DOHH2 (cell line): ENCODE measurements around the gene KCNIP3.

Experiments used
- H3F3A ChIP-seq: fragments of 200-600 bp; sonication (generic), shearing (Covaris generic); 2 replicates; pipeline ENCODE4 v1.6.0; 2016; ENCODE audit warnings: antibody characterized with exemption, mild to moderate bottlenecking; ENCODE audit not compliant: control insufficient read depth, insufficient read depth
- H3K27ac ChIP-seq: fragments of 200-600 bp; sonication (generic); 2 replicates; pipeline ENCODE4 v1.5.1; 2014; ENCODE audit warnings: low read depth, mild to moderate bottlenecking, low read length, moderate library complexity
- H3K27me3 ChIP-seq: fragments of 200-600 bp; sonication (generic); 2 replicates; pipeline ENCODE4 v1.6.1; 2014; ENCODE audit warnings: mild to moderate bottlenecking, low read length, mixed read lengths; ENCODE audit not compliant: control insufficient read depth
- H3K36me3 ChIP-seq: fragments of 200-600 bp; sonication (generic); 2 replicates; pipeline ENCODE4 v1.6.1; 2014; ENCODE audit warnings: mild to moderate bottlenecking, low read length, moderate library complexity, mixed read lengths; ENCODE audit not compliant: control insufficient read depth
- H3K4me1 ChIP-seq: fragments of 200-600 bp; sonication (generic); 2 replicates; pipeline ENCODE4 v1.6.1; 2014; ENCODE audit warnings: mild to moderate bottlenecking, low read length, mixed read lengths; ENCODE audit not compliant: control insufficient read depth
- H3K4me2 ChIP-seq: fragments of 200-600 bp; sonication (generic); 2 replicates; pipeline ENCODE4 v1.6.0; 2014; ENCODE audit warnings: mild to moderate bottlenecking, low read length, moderate library complexity
- H3K4me3 ChIP-seq: fragments of 200-600 bp; sonication (generic); 2 replicates; pipeline ENCODE4 v1.5.1; 2014; ENCODE audit warnings: mild to moderate bottlenecking, low read length, mixed read lengths
- H3K79me2 ChIP-seq: fragments of 200-600 bp; sonication (generic); 2 replicates; pipeline ENCODE4 v1.6.1; 2014; ENCODE audit warnings: mild to moderate bottlenecking, low read length, mixed read lengths; ENCODE audit not compliant: control insufficient read depth
- H3K9me2 ChIP-seq: fragments of 200-600 bp; sonication (generic); replicated peaks from 2 replicates; pipeline ENCODE4 v1.6.1; 2014; ENCODE audit warnings: mild to moderate bottlenecking, low read length, mixed read lengths; ENCODE audit not compliant: control insufficient read depth
- H3K9me3 ChIP-seq: fragments of 200-600 bp; sonication (generic); 2 replicates; pipeline ENCODE4 v1.6.1; 2014; ENCODE audit warnings: antibody characterized with exemption, low read length, mixed read lengths; ENCODE audit not compliant: control insufficient read depth, insufficient read depth
- H4K20me1 ChIP-seq: fragments of 200-600 bp; sonication (generic); 2 replicates; pipeline ENCODE4 v1.6.0; 2014; ENCODE audit warnings: low read depth, mild to moderate bottlenecking, antibody characterized with exemption, low read length, moderate library complexity; ENCODE audit not compliant: control insufficient read depth, insufficient read depth
- CTCF ChIP-seq: fragments of 200-600 bp; sonication (generic); IDR thresholded peaks from one replicate; pipeline ENCODE4 v1.5.1; 2014; ENCODE audit warnings: antibody characterized with exemption, mild to moderate bottlenecking, low read depth, low read length; ENCODE audit not compliant: poor library complexity, severe bottlenecking
- EZH2phosphoT487 ChIP-seq: fragments of 200-600 bp; sonication (generic); IDR thresholded peaks from 2 replicates; pipeline ENCODE4 v1.6.1; 2017; ENCODE audit warnings: borderline replicate concordance, mild to moderate bottlenecking, antibody characterized with exemption, low read length, moderate library complexity, mixed read lengths

The KCNIP3 gene

GRCh38 chr2:95381212-95382191, 84.4 kb downstream of the KCNIP3 start:
- no peak overlapping the region for H3K4me2 ChIP-seq

GRCh38 chr2:95382192-95382591, 85.0 kb downstream of the KCNIP3 start:
- no peak overlapping the region for H3K4me2 ChIP-seq
- 0 out of 2 replicates have a peak, but pooled peaks cover 3% of the 10 kb centered on the region for H3K4me1 ChIP-seq
- no peaks in the 10 kb centered on the region for H3K9me2 ChIP-seq
- H3K27me3 ChIP-seq = no peaks in the 10 kb centered on the region
- no peaks in the 10 kb centered on the region for H4K20me1 ChIP-seq
- no peak overlapping the region for H3K4me3 ChIP-seq
- H3K9me3 ChIP-seq = no peaks in the 10 kb centered on the region
- no peaks in the 10 kb centered on the region for H3K36me3 ChIP-seq
- no peaks in the 10 kb centered on the region for H3K79me2 ChIP-seq
- TF ChIP-seq CTCF (no peak), EZH2phosphoT487 (no peak)
- no peak overlapping the region for H3K27ac ChIP-seq
- H3F3A ChIP-seq = no peaks in the 10 kb centered on the region

More at GRCh38 chr2:95381212-95382191, 84.4 kb downstream of the KCNIP3 start:
- H3F3A ChIP-seq = no peaks in the 10 kb centered on the region
- no peaks in the 10 kb centered on the region for H4K20me1 ChIP-seq
- TF ChIP-seq EZH2phosphoT487 = no peak
- no peak for TF ChIP-seq CTCF
- no peak overlapping the region for H3K27ac ChIP-seq
- H3K9me2 ChIP-seq = no peaks in the 10 kb centered on the region
- no peaks in the 10 kb centered on the region for H3K9me3 ChIP-seq
- 0 out of 2 replicates have a peak, but pooled peaks cover 3% of the 10 kb centered on the region for H3K4me1 ChIP-seq
- H3K27me3 ChIP-seq = no peaks in the 10 kb centered on the region
- H3K4me3 ChIP-seq = no peak overlapping the region
- H3K79me2 ChIP-seq = no peaks in the 10 kb centered on the region
- no peaks in the 10 kb centered on the region for H3K36me3 ChIP-seq

- no peaks in the 10 kb centered on the region for H3K27me3 ChIP-seq
- TF ChIP-seq EZH2phosphoT487 = no peak
- no peak for TF ChIP-seq CTCF
Observed at GRCh38 chr2:95382686-95383634, 85.8 kb downstream of the KCNIP3 start.

More at GRCh38 chr2:95382686-95383634, 85.8 kb downstream of the KCNIP3 start:
- H3K9me3 ChIP-seq = no peaks in the 10 kb centered on the region
- no peaks in the 10 kb centered on the region for H3K36me3 ChIP-seq
- no peaks in the 10 kb centered on the region for H4K20me1 ChIP-seq
- H3K4me2 ChIP-seq = no peak overlapping the region
- no peaks in the 10 kb centered on the region for H3F3A ChIP-seq
- H3K27ac ChIP-seq = no peak overlapping the region
- no peaks in the 10 kb centered on the region for H3K79me2 ChIP-seq
- H3K9me2 ChIP-seq = no peaks in the 10 kb centered on the region
- 0 out of 2 replicates have a peak, but pooled peaks cover 3% of the 10 kb centered on the region for H3K4me1 ChIP-seq
- no peak overlapping the region for H3K4me3 ChIP-seq
